Mesendoderm (in vitro differentiated cells): ENCODE results near the gene NELFB.

Source experiments
- DNase-seq: peaks from one replicate; pipeline ENCODE4 v3.0.0; 2013
- H2AK5ac ChIP-seq: 2 replicates; pipeline ENCODE4 v1.6.1; 2013; ENCODE audit warnings: low read length, inconsistent platforms
- H2BK120ac ChIP-seq: 2 replicates; pipeline ENCODE4 v1.6.1; 2013; ENCODE audit warnings: low read depth, mild to moderate bottlenecking, low read length, moderate library complexity, mixed read lengths
- H2BK15ac ChIP-seq: replicated peaks from 2 replicates; pipeline ENCODE4 v1.6.1; 2013; ENCODE audit warnings: low read depth, mild to moderate bottlenecking, moderate library complexity
- H2BK5ac ChIP-seq: 2 replicates; pipeline ENCODE4 v1.6.1; 2013; ENCODE audit warnings: low read length, inconsistent platforms
- H3K18ac ChIP-seq: 2 replicates; pipeline ENCODE4 v1.6.1; 2013; ENCODE audit warnings: mild to moderate bottlenecking, low read length, mixed read lengths
- H3K23ac ChIP-seq: one replicate; pipeline ENCODE4 v1.6.1; 2013; ENCODE audit warnings: low read length
- H3K27ac ChIP-seq: 2 replicates; pipeline ENCODE4 v1.5.1; 2013; ENCODE audit warnings: low read depth, mild to moderate bottlenecking, inconsistent platforms, low read length, moderate library complexity
- H3K27me3 ChIP-seq: 2 replicates; pipeline ENCODE4 v1.6.1; 2013; ENCODE audit warnings: low read length, control low read depth, mild to moderate bottlenecking, inconsistent platforms; ENCODE audit not compliant: insufficient read depth, poor library complexity
- H3K36me3 ChIP-seq: 2 replicates; pipeline ENCODE4 v1.6.1; 2013; ENCODE audit warnings: low read length, inconsistent platforms; ENCODE audit not compliant: control insufficient read depth, insufficient read depth
- H3K4ac ChIP-seq: one replicate; pipeline ENCODE4 v1.6.1; 2013; ENCODE audit warnings: low read depth, mild to moderate bottlenecking, low read length, moderate library complexity
- H3K4me1 ChIP-seq: 2 replicates; pipeline ENCODE4 v1.6.1; 2013; ENCODE audit warnings: low read depth, low read length, inconsistent platforms; ENCODE audit not compliant: control insufficient read depth
- H3K4me2 ChIP-seq: 2 replicates; pipeline ENCODE4 v1.6.1; 2013; ENCODE audit warnings: low read length
- H3K4me3 ChIP-seq: 2 replicates; pipeline ENCODE4 v1.5.1; 2013; ENCODE audit warnings: mild to moderate bottlenecking, low read length
- H3K56ac ChIP-seq: one replicate; pipeline ENCODE4 v1.6.1; 2013; ENCODE audit warnings: low read length
- H3K79me1 ChIP-seq: 2 replicates; pipeline ENCODE4 v1.6.1; 2013; ENCODE audit warnings: low read length, inconsistent platforms
- H3K79me2 ChIP-seq: 2 replicates; pipeline ENCODE4 v1.6.1; 2013; ENCODE audit warnings: mild to moderate bottlenecking, low read length; ENCODE audit not compliant: control insufficient read depth, insufficient read depth
- H3K9ac ChIP-seq: 2 replicates; pipeline ENCODE4 v1.6.1; 2013; ENCODE audit warnings: low read length, inconsistent platforms
- H4K5ac ChIP-seq: one replicate; pipeline ENCODE4 v1.6.1; 2013; ENCODE audit warnings: low read length
- H4K8ac ChIP-seq: one replicate; pipeline ENCODE4 v1.6.1; 2013; ENCODE audit warnings: low read depth, mild to moderate bottlenecking, control low read depth, low read length, moderate library complexity
- WGBS: extraction: QIAGEN DNeasy Blood & Tissue Kit; methylation state at CpG from one replicate; pipeline ENCODE4 v1.1.7; 2013; ENCODE audit warnings: low lambda C conversion rate, missing lambda C conversion rate; ENCODE audit not compliant: insufficient coverage; ENCODE audit errors: extremely low coverage; 5-methylcytosine and 5-hydroxymethylcytosine counted together

Gene NELFB

GRCh38 chr9:137316012-137316981 is 61.2 kb downstream of the NELFB start:
- Histone ChIP-seq H2AK5ac (no peak overlapping the region), H3K27ac (no peak overlapping the region), H3K36me3 (no peaks in the 10 kb centered on the region), H3K56ac (peak overlapping the region; percentile 45), H3K79me2 (no peaks in the 10 kb centered on the region), H3K79me1 (no peaks in the 10 kb centered on the region), H3K4me3 (no peak overlapping the region), H3K4me2 (peak overlapping the region; percentile 18), H2BK15ac (no peak overlapping the region), H3K27me3 (no peaks in the 10 kb centered on the region), H3K4me1 (no peaks in the 10 kb centered on the region), H3K9ac (peak overlapping the region; percentile 56), H4K8ac (no peak overlapping the region), H3K4ac (peak overlapping the region; percentile 60), H4K5ac (no peak overlapping the region), H3K18ac (peak overlapping the region; percentile 41), H2BK5ac (no peak overlapping the region), H3K23ac (no peak overlapping the region), H2BK120ac (no peak overlapping the region)
- WGBS: no CpG with 5 or more reads among the region's 83 CpGs
- no peak for DNase-seq

DNA sequence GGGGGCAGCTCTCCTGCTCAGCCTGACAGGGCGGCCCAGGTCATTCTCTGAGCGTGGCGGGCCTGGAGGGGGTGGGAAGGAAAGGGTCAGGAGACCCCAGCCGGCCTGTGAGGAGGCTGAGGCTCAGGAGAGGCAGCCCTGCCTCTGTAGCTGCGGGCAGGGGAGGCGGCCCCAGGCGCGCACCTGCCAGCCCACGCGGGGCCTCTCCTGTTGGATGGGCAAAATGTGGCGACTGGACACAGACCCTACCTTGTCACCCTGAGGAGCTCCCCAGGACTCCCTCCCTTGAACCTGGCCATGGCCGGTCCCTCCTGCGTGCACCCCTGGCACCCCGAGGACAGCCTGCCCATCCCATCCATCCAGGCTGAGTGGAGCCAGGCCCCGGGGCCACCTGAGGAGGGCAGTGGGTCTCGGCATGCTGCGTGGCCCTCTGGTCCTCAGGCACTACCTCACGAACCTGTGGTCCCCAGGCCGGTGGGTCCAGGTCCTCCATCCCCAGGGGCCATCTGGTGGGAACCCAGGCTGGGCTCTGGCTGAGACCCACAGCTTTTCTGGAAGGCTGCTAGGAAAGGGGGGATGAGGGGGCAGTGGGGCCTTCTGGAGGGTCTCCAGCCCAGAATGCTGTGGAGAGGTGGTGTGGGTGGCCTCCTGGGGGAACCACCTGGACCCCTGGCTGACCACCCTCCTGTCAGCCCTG is 62.0 kb downstream of the NELFB start:
- Histone ChIP-seq H3K27ac (no peak overlapping the region), H3K4ac (no peak overlapping the region), H2BK120ac (no peak overlapping the region), H3K36me3 (no peaks in the 10 kb centered on the region), H2AK5ac (no peak overlapping the region), H2BK15ac (no peak overlapping the region), H3K18ac (no peak overlapping the region), H3K4me2 (no peak overlapping the region), H3K56ac (no peak overlapping the region), H3K9ac (no peak overlapping the region), H3K79me2 (no peaks in the 10 kb centered on the region), H3K27me3 (no peaks in the 10 kb centered on the region), H3K4me3 (no peak overlapping the region), H4K8ac (no peak overlapping the region), H3K4me1 (no peaks in the 10 kb centered on the region), H3K79me1 (no peaks in the 10 kb centered on the region), H4K5ac (no peak overlapping the region), H2BK5ac (no peak overlapping the region), H3K23ac (no peak overlapping the region)
- DNase-seq: no peak
- no CpG with 5 or more reads among the region's 19 CpGs for WGBS

GRCh38 chr9:137317718-137318511 is 62.8 kb downstream of the NELFB start:
- Histone ChIP-seq H2BK15ac (no peak overlapping the region), H3K27ac (no peak overlapping the region), H2AK5ac (no peak overlapping the region), H2BK5ac (no peak overlapping the region), H3K56ac (no peak overlapping the region), H3K27me3 (no peaks in the 10 kb centered on the region), H3K23ac (no peak overlapping the region), H3K79me2 (no peaks in the 10 kb centered on the region), H4K5ac (no peak overlapping the region), H3K4me3 (no peak overlapping the region), H3K4ac (no peak overlapping the region), H2BK120ac (no peak overlapping the region), H3K4me2 (no peak overlapping the region), H3K79me1 (no peaks in the 10 kb centered on the region), H3K4me1 (no peaks in the 10 kb centered on the region), H3K18ac (no peak overlapping the region), H3K9ac (no peak overlapping the region), H3K36me3 (no peaks in the 10 kb centered on the region), H4K8ac (no peak overlapping the region)
- DNase-seq: no peak
- no CpG with 5 or more reads among the region's 24 CpGs for WGBS

- Histone ChIP-seq H3K4me2 (no peak overlapping the region), H3K27me3 (no peaks in the 10 kb centered on the region), H3K79me2 (no peaks in the 10 kb centered on the region)
Measured at GRCh38 chr9:137318602-137319001, 63.5 kb downstream of the NELFB start.

DNA sequence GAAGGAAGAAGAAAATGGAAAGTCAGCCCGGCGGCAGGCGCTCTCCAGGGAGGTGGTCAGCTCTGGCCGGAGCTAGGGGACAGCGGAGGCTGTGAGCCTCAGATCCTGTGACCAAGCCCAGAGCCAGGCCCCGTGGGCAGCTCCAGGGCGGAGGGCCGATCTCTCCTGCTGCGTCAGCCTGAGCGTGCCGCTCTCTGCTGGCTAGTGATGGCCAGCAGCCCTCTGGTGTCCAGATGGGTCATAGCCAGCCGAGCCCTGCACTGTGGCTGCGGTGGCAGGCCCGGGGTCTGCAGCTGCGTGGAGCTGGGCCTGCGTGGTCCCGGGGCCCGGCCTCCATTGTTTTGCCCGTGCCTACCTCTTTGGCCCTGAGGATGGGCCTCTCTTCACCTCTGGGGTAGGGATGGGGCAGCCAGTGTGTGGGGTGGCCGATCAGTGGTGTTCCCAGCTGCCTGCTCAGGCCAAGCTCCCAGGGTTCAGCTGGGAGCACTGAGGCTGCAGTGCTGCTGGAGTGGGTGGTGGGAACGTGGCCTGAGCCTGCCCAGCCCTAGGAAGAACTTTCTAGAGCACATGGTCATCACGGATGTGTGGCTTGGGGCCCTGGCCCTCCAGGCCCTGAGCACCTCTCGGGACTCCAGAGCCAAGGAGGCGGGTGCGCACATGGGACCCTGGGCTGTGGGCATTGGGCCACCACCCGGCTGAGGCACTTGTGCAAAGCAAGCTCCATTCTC is 64.0 kb downstream of the NELFB start:
- WGBS: no CpG with 5 or more reads among the region's 26 CpGs
- Histone ChIP-seq H2BK15ac (no peak overlapping the region), H3K36me3 (no peaks in the 10 kb centered on the region), H3K9ac (no peak overlapping the region), H3K23ac (no peak overlapping the region), H4K8ac (no peak overlapping the region), H3K79me2 (no peaks in the 10 kb centered on the region), H3K79me1 (no peaks in the 10 kb centered on the region), H2BK120ac (no peak overlapping the region), H3K18ac (no peak overlapping the region), H3K56ac (no peak overlapping the region), H3K4me1 (no peaks in the 10 kb centered on the region), H3K4ac (no peak overlapping the region), H3K27me3 (no peaks in the 10 kb centered on the region), H4K5ac (no peak overlapping the region), H2AK5ac (no peak overlapping the region), H2BK5ac (no peak overlapping the region), H3K27ac (no peak overlapping the region), H3K4me2 (no peak overlapping the region), H3K4me3 (no peak overlapping the region)
- DNase-seq: no peak

More at GRCh38 chr9:137318602-137319001, 63.5 kb downstream of the NELFB start:
- Histone ChIP-seq H3K9ac (no peak overlapping the region), H3K18ac (no peak overlapping the region), H4K5ac (no peak overlapping the region), H4K8ac (no peak overlapping the region), H2BK5ac (no peak overlapping the region), H2BK120ac (no peak overlapping the region), H3K4ac (no peak overlapping the region), H3K27ac (no peak overlapping the region), H3K36me3 (no peaks in the 10 kb centered on the region), H3K79me1 (no peaks in the 10 kb centered on the region), H3K4me3 (no peak overlapping the region), H2BK15ac (no peak overlapping the region), H3K23ac (no peak overlapping the region), H3K56ac (no peak overlapping the region), H2AK5ac (no peak overlapping the region), H3K4me1 (no peaks in the 10 kb centered on the region)
- no CpG with 5 or more reads among the region's 18 CpGs for WGBS
- no peak for DNase-seq
